ENCODE data around the gene KDM4B.
"Not testable (repeated sequence)": the region's sequence is repeated elsewhere in the genome, so short reads cannot be mapped to it uniquely, and the experiment has no call there.

The KDM4B gene

DNA sequence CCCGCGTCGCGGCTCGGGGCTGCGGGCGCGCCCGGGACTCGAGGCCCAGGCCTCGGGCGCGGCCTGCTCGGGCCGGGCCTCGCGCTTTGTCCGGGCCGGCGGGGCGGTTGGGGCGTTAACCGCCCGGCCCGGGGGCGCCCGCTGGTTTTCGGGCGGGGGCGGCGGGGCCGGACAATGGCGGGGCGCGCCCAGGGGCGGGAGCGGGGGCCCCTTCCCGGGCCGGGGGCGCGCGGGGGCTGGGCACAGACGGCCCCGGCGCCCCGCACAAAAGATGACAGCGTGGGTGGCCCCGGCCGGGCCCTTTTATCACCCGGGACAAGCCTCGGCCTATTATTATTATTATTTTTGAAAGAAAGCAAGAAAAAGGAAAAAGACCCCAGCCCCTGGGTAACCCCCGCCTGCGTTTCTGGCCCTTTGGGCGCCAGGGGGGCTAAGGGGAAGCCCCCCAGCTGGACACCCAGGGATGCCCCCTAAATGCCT, 419 bp downstream of the KDM4B start:
- Histone ChIP-seq H3K27me3 (ENCODE audit: control insufficient read depth, insufficient read depth, low read length) (peaks cover 2% of the 10 kb centered on the region), H3K9me3 (ENCODE audit: control insufficient read depth, insufficient read depth, low read length) (no peaks in the 10 kb centered on the region), H3K4me1 (ENCODE audit: control insufficient read depth, insufficient read depth, low read length) (peaks cover 14% of the 10 kb centered on the region), H3K9ac (ENCODE audit: low read depth, low read length) (no peak overlapping the region), H3K4me3 (ENCODE audit: low read depth, low read length) (peak overlapping the region; percentile 64), H3K36me3 (ENCODE audit: control insufficient read depth, insufficient read depth, low read length) (no peaks in the 10 kb centered on the region)

DNA sequence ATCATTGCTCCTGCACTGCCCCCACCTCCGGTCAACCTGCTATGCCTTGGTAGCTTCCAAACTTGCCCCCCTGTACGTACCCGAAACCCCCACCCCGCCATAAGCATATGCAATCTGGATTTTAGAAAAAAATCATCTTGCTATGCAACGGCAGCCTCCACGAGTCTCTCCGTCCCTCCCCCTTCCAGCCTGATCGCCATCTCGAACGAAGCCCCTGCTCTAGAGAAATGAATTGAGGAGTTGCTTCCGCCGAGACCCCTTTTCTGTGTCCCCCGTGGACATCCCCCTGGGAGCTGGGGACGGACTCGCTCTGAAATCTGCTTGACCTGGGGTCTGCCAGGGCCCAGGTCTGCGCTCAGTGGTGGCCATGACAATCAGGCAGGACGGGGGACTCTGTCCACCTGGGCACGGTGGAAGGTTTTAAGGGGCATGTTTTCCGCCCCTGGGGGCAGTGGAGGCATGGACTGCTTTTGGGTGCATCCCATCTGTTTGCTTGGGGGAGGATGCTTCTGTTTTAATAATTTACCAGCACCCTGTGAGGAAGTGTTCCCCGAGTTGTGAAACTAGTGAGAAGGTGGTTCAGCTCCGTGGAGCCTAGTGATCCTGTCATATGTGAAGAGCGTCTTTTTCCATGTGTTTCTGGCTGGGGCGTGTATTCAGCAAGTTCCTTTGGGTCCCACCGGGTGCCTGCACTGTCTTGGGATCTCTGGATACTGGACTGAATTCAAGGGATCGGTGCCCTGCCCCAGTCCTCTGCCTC, 1.0 kb downstream of the KDM4B start:
- Histone ChIP-seq H3K27me3 (ENCODE audit: control insufficient read depth, insufficient read depth, low read length) (peaks cover 2% of the 10 kb centered on the region), H3K9ac (ENCODE audit: low read depth, low read length) (peak overlapping the region; percentile 12), H3K9me3 (ENCODE audit: control insufficient read depth, insufficient read depth, low read length) (no peaks in the 10 kb centered on the region), H3K4me1 (ENCODE audit: control insufficient read depth, insufficient read depth, low read length) (peaks cover 14% of the 10 kb centered on the region), H3K4me3 (ENCODE audit: low read depth, low read length) (peak overlapping the region; percentile 64), H3K36me3 (ENCODE audit: control insufficient read depth, insufficient read depth, low read length) (no peaks in the 10 kb centered on the region)

DNA sequence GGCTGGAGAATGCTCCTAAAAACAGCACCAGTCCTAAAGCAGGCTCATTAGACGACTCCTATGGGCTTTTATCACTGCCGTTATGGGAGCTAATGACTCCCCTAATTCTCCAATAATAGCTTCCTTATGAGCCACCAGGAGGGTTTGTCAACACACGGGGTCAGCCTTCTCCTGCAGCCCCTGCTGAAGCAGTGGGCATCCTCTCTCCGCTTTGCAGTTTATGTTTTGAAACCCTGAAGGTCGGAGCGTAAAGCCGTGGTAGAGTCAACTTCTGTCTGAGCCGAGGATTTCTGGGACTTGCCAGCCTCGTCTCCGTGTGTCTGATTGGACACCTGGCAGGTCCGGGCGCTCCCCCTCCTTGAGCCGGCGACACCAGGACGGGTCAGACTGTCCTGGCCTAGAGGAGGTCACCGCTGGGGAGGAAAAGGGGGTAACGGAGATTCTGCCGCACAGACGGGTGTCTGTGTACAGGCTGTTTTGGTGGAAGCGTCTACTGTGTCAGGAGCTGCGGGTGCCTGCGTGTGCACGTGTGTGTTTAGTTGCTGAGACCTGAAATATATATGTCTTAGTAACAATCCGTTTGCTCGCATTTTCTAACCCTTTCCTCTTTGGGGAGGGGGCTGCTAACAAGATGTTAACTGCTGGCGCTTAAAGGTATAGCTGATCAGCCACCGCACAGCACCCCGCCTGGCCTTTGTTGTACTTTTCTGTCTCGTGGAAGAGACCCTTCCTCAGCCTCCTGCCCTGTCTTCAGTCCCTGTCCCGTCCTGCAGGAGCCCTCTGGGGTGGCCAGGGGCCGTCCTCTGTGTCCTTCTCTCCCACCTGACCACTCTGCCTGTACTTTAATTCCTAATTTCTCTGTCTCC, 1.9 kb downstream of the KDM4B start:
- Histone ChIP-seq H3K4me1 (ENCODE audit: control insufficient read depth, insufficient read depth, low read length) (peaks cover 14% of the 10 kb centered on the region), H3K9me3 (ENCODE audit: control insufficient read depth, insufficient read depth, low read length) (no peaks in the 10 kb centered on the region), H3K27me3 (ENCODE audit: control insufficient read depth, insufficient read depth, low read length) (peaks cover 2% of the 10 kb centered on the region), H3K9ac (ENCODE audit: low read depth, low read length) (peak overlapping the region; percentile 37), H3K36me3 (ENCODE audit: control insufficient read depth, insufficient read depth, low read length) (no peaks in the 10 kb centered on the region), H3K4me3 (ENCODE audit: low read depth, low read length) (peak overlapping the region; percentile 64)

DNA sequence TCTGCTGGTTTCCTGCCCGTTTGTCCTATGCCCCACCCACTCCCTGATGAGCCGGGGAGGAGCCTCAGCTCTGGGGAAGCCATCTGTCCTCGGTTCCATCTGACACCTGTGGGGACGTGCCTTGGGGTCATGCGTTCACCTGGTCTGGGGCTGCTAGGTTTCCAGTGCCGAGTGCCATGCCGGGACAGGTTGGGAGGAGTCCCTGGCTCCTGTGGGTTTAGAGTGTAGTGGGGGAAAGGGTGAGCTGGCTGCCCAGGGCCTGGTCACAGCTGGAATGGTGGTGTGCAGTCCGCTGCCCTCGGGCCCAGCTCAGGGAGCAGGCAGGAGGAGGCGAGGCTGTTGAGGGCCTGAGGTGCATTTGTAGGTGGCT, 2.5 kb downstream of the KDM4B start:
- Histone ChIP-seq H3K4me3 (ENCODE audit: low read depth, low read length) (peak overlapping the region; percentile 64), H3K9ac (ENCODE audit: low read depth, low read length) (no peak overlapping the region), H3K36me3 (ENCODE audit: control insufficient read depth, insufficient read depth, low read length) (no peaks in the 10 kb centered on the region), H3K9me3 (ENCODE audit: control insufficient read depth, insufficient read depth, low read length) (no peaks in the 10 kb centered on the region), H3K4me1 (ENCODE audit: control insufficient read depth, insufficient read depth, low read length) (peaks cover 14% of the 10 kb centered on the region), H3K27me3 (ENCODE audit: control insufficient read depth, insufficient read depth, low read length) (peaks cover 2% of the 10 kb centered on the region)

DNA sequence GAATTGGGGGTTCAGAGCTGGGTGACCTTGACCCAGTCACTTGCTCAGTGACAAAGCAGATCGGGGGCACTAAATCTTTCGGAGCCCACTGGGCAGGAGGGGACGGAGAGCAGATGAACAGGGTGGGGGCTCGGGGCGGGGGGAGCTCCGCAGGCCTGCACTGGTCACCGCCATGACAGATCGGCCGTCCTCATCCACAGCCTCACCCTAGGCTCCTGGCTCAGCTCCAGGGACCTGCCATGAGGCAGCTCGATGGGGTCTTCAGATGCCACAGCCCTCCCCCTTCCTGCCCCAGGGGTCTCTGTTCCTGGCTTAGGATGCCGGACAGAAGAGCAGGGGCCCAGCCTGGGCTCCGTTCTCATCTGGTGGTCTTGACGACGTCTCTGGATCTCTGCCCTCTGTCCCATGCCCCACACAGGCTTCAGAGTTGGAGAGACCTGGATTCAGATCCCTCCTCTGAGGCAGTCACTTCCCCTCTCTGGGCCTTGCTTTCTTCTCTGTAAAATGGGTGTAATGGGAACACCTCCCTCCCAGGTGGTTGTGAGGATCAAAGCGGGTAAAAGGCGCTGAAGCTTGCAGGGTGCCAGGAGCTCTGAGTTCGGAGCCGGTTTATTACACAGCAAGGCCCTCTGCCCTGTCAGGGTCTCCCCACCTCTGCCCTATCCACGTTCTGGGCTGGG, 3.0 kb downstream of the KDM4B start:
- Histone ChIP-seq H3K4me3 (ENCODE audit: low read depth, low read length) (peak overlapping the region; percentile 64), H3K36me3 (ENCODE audit: control insufficient read depth, insufficient read depth, low read length) (no peaks in the 10 kb centered on the region), H3K9ac (ENCODE audit: low read depth, low read length) (no peak overlapping the region)

DNA sequence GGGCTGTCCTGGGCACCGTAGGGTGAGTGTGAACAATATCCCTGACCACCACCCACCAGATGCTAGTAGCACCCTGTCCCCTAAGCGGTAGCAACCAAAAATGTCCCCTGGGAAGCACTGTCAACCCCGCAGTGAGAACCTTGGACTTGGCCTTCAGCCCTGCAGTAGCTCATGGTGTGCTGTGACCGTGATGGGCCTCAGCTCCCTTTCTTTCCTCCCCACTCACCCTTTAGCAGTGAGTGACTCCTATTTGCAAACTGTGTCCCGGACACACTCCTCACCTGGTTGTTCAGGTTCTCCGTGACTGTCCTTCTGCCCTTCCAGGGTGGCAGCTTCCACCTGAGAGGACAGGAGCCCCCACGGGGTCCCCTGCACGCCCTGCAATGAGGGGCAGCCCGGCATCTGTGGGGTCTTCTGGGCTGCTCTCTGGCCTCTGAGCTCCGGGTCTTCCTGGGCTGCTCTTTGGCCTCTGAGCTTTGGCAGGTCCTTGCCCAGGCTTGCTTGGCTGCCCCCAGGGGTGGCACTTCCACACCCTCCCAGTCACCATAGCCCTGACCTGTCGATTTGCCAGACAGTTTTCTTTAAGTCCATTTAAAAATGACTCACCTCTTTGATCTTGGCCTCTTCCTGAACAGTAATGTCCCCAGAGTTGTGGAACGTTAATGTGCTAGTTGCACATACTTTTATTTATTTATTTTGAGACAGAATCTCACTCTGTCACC, 3.8 kb downstream of the KDM4B start:
- Histone ChIP-seq H3K4me3 (ENCODE audit: low read depth, low read length) (no peak overlapping the region), H3K9me3 (ENCODE audit: control insufficient read depth, insufficient read depth, low read length) (no peaks in the 10 kb centered on the region), H3K27me3 (ENCODE audit: control insufficient read depth, insufficient read depth, low read length) (peaks cover 2% of the 10 kb centered on the region), H3K36me3 (ENCODE audit: control insufficient read depth, insufficient read depth, low read length) (no peaks in the 10 kb centered on the region), H3K9ac (ENCODE audit: low read depth, low read length) (no peak overlapping the region), H3K4me1 (ENCODE audit: control insufficient read depth, insufficient read depth, low read length) (peaks cover 14% of the 10 kb centered on the region)

More for the DNA sequence above, 3.0 kb downstream of the KDM4B start:
- H3K27me3 ChIP-seq (ENCODE audit: control insufficient read depth, insufficient read depth, low read length): peaks cover 2% of the 10 kb centered on the region
- H3K9me3 ChIP-seq (ENCODE audit: control insufficient read depth, insufficient read depth, low read length): no peaks in the 10 kb centered on the region
- peaks cover 14% of the 10 kb centered on the region for H3K4me1 ChIP-seq (ENCODE audit: control insufficient read depth, insufficient read depth, low read length)

DNA sequence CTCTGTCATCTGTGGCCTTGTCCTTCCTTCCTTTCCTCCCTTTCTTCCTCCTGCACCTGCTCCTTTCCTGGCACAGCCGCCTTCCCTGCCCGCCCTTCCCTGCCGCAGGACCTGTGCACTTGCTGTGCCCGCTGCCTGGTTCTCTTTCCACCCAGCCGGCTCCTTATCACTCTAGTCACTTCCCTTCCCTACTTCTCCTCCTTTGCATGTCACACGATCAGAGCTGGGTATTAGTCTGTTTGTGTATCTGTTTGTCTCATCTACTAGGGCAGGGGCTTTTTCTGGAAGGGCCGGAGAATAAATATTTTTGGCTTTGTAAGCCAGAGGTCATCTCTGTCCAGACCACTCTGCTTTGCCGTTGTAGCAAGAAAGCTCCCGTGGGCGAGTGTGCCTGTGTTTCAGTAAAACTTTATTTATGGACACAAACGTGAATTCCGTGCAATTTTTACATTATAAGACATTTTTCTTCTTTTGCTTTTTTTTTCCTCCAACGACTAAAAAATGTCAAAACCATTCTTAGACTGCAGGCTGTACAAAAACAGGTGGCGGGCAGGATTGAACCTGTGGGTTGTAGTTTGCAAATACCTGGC, 6.1 kb downstream of the KDM4B start:
- Histone ChIP-seq H3K4me3 (ENCODE audit: low read depth, low read length) (no peak overlapping the region), H3K36me3 (ENCODE audit: control insufficient read depth, insufficient read depth, low read length) (no peaks in the 10 kb centered on the region), H3K4me1 (ENCODE audit: control insufficient read depth, insufficient read depth, low read length) (peaks cover 9% of the 10 kb centered on the region), H3K27me3 (ENCODE audit: control insufficient read depth, insufficient read depth, low read length) (peaks cover 2% of the 10 kb centered on the region), H3K9ac (ENCODE audit: low read depth, low read length) (no peak overlapping the region), H3K9me3 (ENCODE audit: control insufficient read depth, insufficient read depth, low read length) (no peaks in the 10 kb centered on the region)

DNA sequence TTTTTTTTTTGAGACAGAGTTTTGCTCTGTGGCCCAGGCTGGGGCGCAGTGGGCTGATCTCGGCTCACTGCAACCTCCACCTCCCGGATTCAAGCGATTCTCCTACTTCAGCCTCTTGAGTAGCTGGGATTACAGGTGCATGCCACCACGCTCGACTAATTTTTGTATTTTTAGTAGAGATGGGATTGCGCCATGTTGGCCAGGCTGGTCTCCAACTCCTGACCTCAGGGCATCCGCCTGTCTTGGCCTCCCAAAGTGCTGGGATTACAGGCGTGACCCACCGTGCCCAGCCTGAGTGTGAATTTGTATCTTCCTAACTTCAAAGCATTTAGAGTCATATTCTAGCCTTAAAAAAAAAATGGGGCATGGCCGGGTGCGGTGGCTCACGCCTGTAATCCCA, 6.7 kb downstream of the KDM4B start:
- H3K9ac ChIP-seq (ENCODE audit: low read depth, low read length); H3K36me3 ChIP-seq (ENCODE audit: control insufficient read depth, insufficient read depth, low read length); H3K27me3 ChIP-seq (ENCODE audit: control insufficient read depth, insufficient read depth, low read length); H3K4me3 ChIP-seq (ENCODE audit: low read depth, low read length); H3K9me3 ChIP-seq (ENCODE audit: control insufficient read depth, insufficient read depth, low read length); H3K4me1 ChIP-seq (ENCODE audit: control insufficient read depth, insufficient read depth, low read length): not testable (repeated sequence)

DNA sequence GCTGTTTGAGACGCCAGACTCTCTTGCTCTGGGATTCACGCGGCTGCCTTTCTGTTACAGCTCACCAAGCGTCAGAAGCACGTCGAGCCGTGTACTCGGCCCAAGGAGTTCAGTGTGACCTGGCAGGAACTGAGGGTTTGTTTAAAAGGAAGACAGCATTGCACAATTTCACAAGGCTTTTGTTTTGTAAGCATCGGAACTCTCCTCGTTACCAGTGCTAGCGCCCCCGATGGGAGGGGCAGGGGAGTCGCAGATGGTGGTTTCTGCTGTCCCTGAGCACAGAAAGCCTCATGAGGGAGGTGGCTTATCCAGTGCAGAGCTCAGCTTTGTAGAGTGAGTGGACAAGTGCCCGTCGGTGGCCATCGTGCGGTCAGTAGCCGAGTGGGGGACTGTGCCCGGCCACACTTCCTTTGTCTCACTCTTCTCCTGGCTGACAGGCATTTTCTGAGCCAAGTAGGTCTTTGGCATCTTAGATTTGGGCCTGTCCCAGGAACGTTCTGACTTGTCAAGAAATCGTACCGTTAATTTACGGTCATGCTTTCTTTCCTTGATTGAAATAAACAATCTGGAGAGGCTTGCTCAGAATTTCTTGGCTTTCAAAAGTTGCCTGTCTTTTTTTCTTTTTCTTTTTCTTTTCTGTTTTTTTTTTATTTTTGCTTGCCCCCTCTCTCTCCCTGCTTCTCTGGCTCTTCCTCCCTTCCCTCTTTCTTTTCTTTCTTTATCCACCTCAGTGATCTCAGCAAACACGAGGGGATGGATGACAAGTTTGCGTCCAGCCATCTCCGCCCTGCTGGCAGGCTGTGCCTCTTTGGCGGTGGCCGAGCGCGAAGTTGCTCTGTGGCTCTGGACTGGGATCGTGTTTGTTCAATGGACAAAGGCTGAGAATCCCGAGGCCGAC, 7.7 kb downstream of the KDM4B start:
- no peak overlapping the region for H3K9ac ChIP-seq (ENCODE audit: low read depth, low read length)
- no peak overlapping the region for H3K4me3 ChIP-seq (ENCODE audit: low read depth, low read length)
- H3K4me1 ChIP-seq (ENCODE audit: control insufficient read depth, insufficient read depth, low read length): no peaks in the 10 kb centered on the region
- H3K9me3 ChIP-seq (ENCODE audit: control insufficient read depth, insufficient read depth, low read length): no peaks in the 10 kb centered on the region
- H3K27me3 ChIP-seq (ENCODE audit: control insufficient read depth, insufficient read depth, low read length): no peaks in the 10 kb centered on the region
- peaks cover 5% of the 10 kb centered on the region for H3K36me3 ChIP-seq (ENCODE audit: control insufficient read depth, insufficient read depth, low read length)

DNA sequence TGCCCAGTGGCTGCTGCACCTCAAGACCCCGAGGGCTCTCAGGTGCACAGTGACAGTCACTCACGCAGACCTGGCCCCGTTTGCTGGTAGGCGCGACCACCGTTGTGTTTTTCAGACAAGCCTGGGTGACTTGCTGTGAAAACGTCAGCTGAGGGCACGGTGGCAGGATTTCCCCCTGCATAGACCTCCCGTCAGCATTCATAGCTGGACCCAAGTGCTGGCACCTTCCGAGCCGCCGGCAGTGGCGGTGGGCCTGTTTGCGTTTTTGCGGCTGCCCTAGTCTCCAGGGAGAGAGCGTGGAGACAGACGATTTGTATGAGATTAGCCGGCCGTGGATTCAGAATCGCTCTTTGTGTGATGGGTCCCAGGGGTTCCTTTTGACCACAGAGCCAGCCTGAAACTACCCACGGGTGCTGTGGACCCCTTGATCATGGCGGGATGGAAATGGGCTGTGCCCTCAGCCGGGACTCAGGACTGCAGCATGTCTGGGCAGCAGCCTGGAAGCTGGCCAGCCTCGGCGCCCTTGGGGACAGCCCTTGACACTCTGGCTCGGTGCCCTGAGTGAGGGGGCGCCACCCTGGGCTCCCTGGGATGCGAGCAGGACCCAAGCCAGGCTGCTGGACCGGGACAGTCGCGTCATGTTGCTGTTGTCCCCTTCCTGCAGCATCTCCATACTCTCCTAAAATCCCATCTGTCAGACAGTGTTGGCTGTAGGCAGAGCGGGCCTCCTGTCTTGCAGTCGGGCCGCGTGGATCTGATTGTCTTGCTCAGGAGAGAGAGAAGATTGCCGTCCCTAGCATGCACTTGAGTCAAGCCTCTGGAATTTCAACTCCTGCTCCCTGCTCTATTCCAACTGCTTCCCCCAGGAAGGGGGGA, 8.6 kb downstream of the KDM4B start:
- Histone ChIP-seq H3K9ac (ENCODE audit: low read depth, low read length) (no peak overlapping the region), H3K4me3 (ENCODE audit: low read depth, low read length) (no peak overlapping the region), H3K36me3 (ENCODE audit: control insufficient read depth, insufficient read depth, low read length) (peaks cover 5% of the 10 kb centered on the region), H3K4me1 (ENCODE audit: control insufficient read depth, insufficient read depth, low read length) (no peaks in the 10 kb centered on the region), H3K9me3 (ENCODE audit: control insufficient read depth, insufficient read depth, low read length) (no peaks in the 10 kb centered on the region), H3K27me3 (ENCODE audit: control insufficient read depth, insufficient read depth, low read length) (no peaks in the 10 kb centered on the region)
